NT2/D1 (cell line): ENCODE results near the gene ZNF621.

Experiments
- SUZ12 ChIP-seq: IDR thresholded peaks from 2 replicates; pipeline ENCODE4 v1.6.1; 2011; ENCODE audit not compliant: insufficient read length, insufficient read depth; ENCODE audit errors: extremely low read depth
- YY1 ChIP-seq: IDR thresholded peaks from 2 replicates; pipeline ENCODE4 v1.6.1; 2011; ENCODE audit not compliant: insufficient read length, insufficient read depth
- ZNF274 ChIP-seq: IDR thresholded peaks from 2 replicates; pipeline ENCODE4 v1.6.1; 2011; ENCODE audit warnings: mild to moderate bottlenecking, low read depth, low read length

DNA sequence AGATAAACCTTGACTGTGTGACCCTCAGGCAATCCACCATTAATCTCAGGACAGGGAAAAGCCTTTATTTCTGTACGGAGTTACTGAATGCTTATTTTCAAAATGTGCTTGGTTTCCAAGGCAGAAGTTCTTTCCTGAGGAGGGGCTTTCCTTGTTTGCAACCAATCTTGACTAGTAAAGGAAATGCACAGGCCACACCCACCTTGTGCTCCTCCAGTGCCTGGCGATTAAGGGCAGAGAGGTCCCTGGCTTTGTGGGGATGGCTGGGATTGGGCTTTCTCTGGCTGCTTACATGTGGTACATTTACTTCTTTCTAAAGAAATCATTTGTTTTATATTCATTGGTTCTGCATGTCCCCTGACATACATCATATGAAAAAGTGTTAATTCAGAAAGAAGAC lies 47.8 kb downstream of the ZNF621 start:
- TF ChIP-seq ZNF274 (no peak), YY1 (no peak), SUZ12 (no peak)
